ENCODE results near the gene MSRB1. TPM values are rescaled to one million over a fixed set of nuclear protein-coding genes. Genes with fewer than 3 reads are reported as not detected.

The MSRB1 gene
- total and polyA plus RNA-seq, 2 of the 13 experiments (the other 11 are each of a cell fraction or from before 2014, with no cell fraction given), result 32.1 to 75.4 TPM

- no peak for TF ChIP-seq ZBTB40 (IDR thresholded peaks at IDR 0.05)
- TF ChIP-seq ZBTB40 (CRISPR knock-in tag; IDR thresholded peaks at IDR 0.05), result no peak
- TF ChIP-seq IRF9 (CRISPR knock-in tag; IDR thresholded peaks at IDR 0.05; ENCODE audit: borderline replicate concordance), result no peak
- no peak for TF ChIP-seq BCL3 (CRISPR knock-in tag; IDR thresholded peaks at IDR 0.05)
- TF ChIP-seq ATAD3A (CRISPR knock-in tag; IDR thresholded peaks at IDR 0.05), result no peak
- TF ChIP-seq CTCF (CRISPR knock-in tag; IDR thresholded peaks at IDR 0.05), result no peak
- TF ChIP-seq SRSF1 (optimal IDR thresholded peaks at IDR 0.05; ENCODE audit: low read depth, low read length), result no peak
- no peak for TF ChIP-seq EP300 (IDR thresholded peaks at IDR 0.05; ENCODE audit: low read depth in 2 of 2, low read length in 2 of 2)
- TF ChIP-seq EP300 (CRISPR knock-in tag; IDR thresholded peaks at IDR 0.05; ENCODE audit: borderline replicate concordance), result no peak
- TF ChIP-seq, protein P1, sequence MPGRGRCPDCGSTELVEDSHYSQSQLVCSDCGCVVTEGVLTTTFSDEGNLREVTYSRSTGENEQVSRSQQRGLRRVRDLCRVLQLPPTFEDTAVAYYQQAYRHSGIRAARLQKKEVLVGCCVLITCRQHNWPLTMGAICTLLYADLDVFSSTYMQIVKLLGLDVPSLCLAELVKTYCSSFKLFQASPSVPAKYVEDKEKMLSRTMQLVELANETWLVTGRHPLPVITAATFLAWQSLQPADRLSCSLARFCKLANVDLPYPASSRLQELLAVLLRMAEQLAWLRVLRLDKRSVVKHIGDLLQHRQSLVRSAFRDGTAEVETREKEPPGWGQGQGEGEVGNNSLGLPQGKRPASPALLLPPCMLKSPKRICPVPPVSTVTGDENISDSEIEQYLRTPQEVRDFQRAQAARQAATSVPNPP (CRISPR knock-in tag; IDR thresholded peaks at IDR 0.05), result no peak
- TF ChIP-seq GATAD2A (CRISPR knock-in tag; IDR thresholded peaks at IDR 0.05), result 0 out of 2 replicates have a peak, but pooled peaks have one; percentile 29
- TF ChIP-seq, protein P2, sequence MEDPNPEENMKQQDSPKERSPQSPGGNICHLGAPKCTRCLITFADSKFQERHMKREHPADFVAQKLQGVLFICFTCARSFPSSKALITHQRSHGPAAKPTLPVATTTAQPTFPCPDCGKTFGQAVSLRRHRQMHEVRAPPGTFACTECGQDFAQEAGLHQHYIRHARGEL (CRISPR knock-in tag; IDR thresholded peaks at IDR 0.05), result no peak
These were observed 17.9 kb upstream of the MSRB1 start (continued) for GRCh38 chr16:1960665-1961630.

All from HepG2 (cell line).